ENCODE results near the gene SPP1. TPM values are rescaled to one million over a fixed set of nuclear protein-coding genes. Genes with fewer than 3 reads are reported as not detected.

SPP1 gene
- 2.4 and 11.6 TPM in 2 replicates for total RNA-seq

DNA sequence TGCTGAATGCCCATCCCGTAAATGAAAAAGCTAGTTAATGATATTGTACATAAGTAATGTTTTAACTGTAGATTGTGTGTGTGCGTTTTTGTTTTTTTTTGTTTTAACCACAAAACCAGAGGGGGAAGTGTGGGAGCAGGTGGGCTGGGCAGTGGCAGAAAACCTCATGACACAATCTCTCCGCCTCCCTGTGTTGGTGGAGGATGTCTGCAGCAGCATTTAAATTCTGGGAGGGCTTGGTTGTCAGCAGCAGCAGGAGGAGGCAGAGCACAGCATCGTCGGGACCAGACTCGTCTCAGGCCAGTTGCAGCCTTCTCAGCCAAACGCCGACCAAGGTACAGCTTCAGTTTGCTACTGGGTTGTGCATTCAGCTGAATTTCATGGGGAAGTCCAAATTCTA is at the start of gene SPP1:
SPP1 (plus strand) TSS at position 249 of the 400 bp plus-strand sequence. CDS start 1,182 bp downstream, outside the sequence.

DNA sequence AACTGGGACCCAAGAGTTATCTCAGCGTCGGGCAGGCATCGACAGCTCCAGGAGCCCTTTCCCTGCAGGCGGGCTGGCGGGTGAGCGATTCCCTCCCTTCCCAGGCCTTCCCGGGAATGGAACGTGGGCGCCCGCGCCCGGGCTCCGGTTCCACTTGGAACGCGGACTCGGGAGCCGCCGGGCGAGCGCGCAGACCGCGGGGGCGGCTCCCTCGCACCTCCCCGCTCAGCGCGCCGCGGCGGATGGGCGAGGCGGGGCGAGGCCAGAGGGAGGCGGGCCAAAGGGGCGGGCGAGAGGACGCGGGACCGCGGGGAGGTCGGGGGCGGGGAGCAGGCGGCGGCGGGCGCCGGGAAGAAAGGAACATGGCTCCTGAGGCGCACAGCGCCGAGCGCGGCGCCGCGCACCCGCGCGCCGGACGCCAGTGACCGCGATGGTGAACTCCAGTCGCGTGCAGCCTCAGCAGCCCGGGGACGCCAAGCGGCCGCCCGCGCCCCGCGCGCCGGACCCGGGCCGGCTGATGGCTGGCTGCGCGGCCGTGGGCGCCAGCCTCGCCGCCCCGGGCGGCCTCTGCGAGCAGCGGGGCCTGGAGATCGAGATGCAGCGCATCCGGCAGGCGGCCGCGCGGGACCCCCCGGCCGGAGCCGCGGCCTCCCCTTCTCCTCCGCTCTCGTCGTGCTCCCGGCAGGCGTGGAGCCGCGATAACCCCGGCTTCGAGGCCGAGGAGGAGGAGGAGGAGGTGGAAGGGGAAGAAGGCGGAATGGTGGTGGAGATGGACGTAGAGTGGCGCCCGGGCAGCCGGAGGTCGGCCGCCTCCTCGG is 32.0 kb downstream of the SPP1 start, which contains the start of gene PKD2:
PKD2 (plus strand) TSS at position 332 of the 818 bp plus-strand sequence; CDS start at position 431, 99 bp downstream.

Other genes starting within 250 kb of the SPP1 start
- 1.9 and 2.2 TPM in 2 replicates for gene IBSP, start 176.2 kb upstream of the SPP1 start, total RNA-seq
- gene MEPE, start 142.7 kb upstream of the SPP1 start, total RNA-seq, result not detected in 2 replicates
- gene PKD2, start 31.9 kb downstream of the SPP1 start, total RNA-seq, result 135 and 150 TPM in 2 replicates
- 1.2 and 7.2 TPM in 2 replicates for gene ABCG2, start 182.9 kb downstream of the SPP1 start, total RNA-seq

Data from smooth muscle cell of the pulmonary artery (primary cell).